Cardiac muscle cell (in vitro differentiated cells and primary cell): Measurements from ENCODE around the gene CFAP251. TPM values are rescaled to one million over a fixed set of nuclear protein-coding genes. Genes with fewer than 3 reads are reported as not detected.
A peak's percentile ranks its signal among the peaks of the same experiment; 100 is the strongest.

Source experiments
- DNase-seq, 2 donors: peaks; one replicate each; pipeline versions ENCODE4 v3.0.0 to v3.0.0-alpha.2; 2010 to 2017; ENCODE audit warnings: low read depth in 1 of 2, low spot score in 1 of 2
- H3K27ac ChIP-seq: fragments of 200-600 bp; sonication (generic); 2 replicates; pipeline ENCODE4 v1.5.1; 2016
- H3K27me3 ChIP-seq: fragments of 200-600 bp; sonication (generic); 2 replicates; pipeline ENCODE4 v1.6.0; 2016; ENCODE audit warnings: control low read depth
- H3K36me3 ChIP-seq: fragments of 200-600 bp; sonication (generic); 2 replicates; pipeline ENCODE4 v1.5.1; 2016; ENCODE audit warnings: control low read depth
- H3K4me1 ChIP-seq: fragments of 200-600 bp; sonication (generic); 2 replicates; pipeline ENCODE4 v1.8.1; 2017; ENCODE audit warnings: low read depth, mild to moderate bottlenecking, mixed run types
- H3K4me3 ChIP-seq: fragments of 200-600 bp; sonication (generic); 2 replicates; pipeline ENCODE4 v1.5.1; 2016; ENCODE audit warnings: mild to moderate bottlenecking
- H3K9me3 ChIP-seq: fragments of 200-600 bp; sonication (generic); 2 replicates; pipeline ENCODE4 v1.5.1; 2017; ENCODE audit warnings: low read depth, mild to moderate bottlenecking, control low read depth
- CTCF ChIP-seq: IDR thresholded peaks from 2 replicates; pipeline ENCODE4 v1.5.1; 2012; ENCODE audit warnings: low read depth, mild to moderate bottlenecking, low read length
- polyA plus RNA-seq: library from polyadenylated mRNA; unstranded; fragments of >200 nt; fragmentation: Nextera tagmentation; extraction: Ambion mirVana; gene quantifications from 2 replicates; pipeline ENCODE4 v1.2.1, GENCODE V29; 2016
- total RNA-seq: library from RNA; depleted of rRNA; stranded (reverse); fragments of >200 nt; gene quantifications from 2 replicates; pipeline ENCODE4 v1.2.3, GENCODE V29; 2016

The CFAP251 gene
- total and polyA plus RNA-seq, 2 experiments from 2014 or later, result 1.7 to 3.8 TPM

DNA sequence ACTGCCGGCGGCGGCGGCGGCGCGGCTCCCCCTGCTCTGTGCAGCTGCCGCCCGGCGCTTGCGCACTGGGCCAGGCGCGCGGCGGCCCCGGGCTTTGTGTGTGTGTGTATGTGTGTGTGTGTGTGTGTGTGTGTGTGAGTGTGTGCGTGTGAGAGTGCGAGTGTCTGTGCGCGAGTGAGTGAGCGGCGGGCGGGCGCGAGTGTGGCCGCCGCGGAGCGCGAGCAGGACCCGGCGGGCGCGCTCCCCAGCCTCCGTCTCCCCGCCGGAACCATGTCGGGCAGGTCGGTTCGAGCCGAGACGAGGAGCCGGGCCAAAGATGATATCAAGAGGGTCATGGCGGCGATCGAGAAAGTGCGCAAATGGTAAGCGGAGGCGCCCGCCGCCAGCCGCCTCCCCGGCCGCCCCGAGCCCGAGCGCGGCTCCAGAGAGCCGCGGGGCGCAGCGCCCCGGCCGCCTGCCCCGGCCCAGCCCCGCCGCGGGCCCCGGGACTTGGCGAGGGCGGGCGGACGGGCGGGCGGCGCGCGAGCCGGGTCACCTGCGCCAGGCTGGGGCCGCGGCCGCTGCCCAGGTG, 103.5 kb downstream of the CFAP251 start, which contains the start of gene BCL7A:
TSS of gene BCL7A (plus strand) at position 63 of the 571 bp plus-strand sequence. CDS start at position 271, 208 bp downstream.
- no peak for TF ChIP-seq CTCF
- Histone ChIP-seq H3K4me1 (peaks cover 9% of the 10 kb centered on the region), H3K4me3 (peak within 1 kb of the TSS; percentile 95), H3K36me3 (no peaks in the 10 kb centered on the region), H3K9me3 (no peaks in the 10 kb centered on the region), H3K27ac (peak within 1 kb of the TSS; percentile 52), H3K27me3 (no peaks in the 10 kb centered on the region)
- DNase-seq, result peak; percentile 82 to 86

GRCh38 chr12:122022393-122023338, 104.3 kb downstream of the CFAP251 start:
- peaks cover 9% of the 10 kb centered on the region for H3K4me1 ChIP-seq
- TF ChIP-seq CTCF, result no peak
- peak; percentile 30 to 66 for DNase-seq
- no peaks in the 10 kb centered on the region for H3K36me3 ChIP-seq
- peak overlapping the region; percentile 75 for H3K4me3 ChIP-seq
- no peaks in the 10 kb centered on the region for H3K9me3 ChIP-seq
- no peaks in the 10 kb centered on the region for H3K27me3 ChIP-seq
- H3K27ac ChIP-seq, result peak overlapping the region; percentile 52

- Histone ChIP-seq H3K27ac (peak overlapping the region; percentile 63), H3K4me3 (peak overlapping the region; percentile 75), H3K4me1 (peaks cover 9% of the 10 kb centered on the region), H3K27me3 (no peaks in the 10 kb centered on the region), H3K36me3 (no peaks in the 10 kb centered on the region), H3K9me3 (no peaks in the 10 kb centered on the region)
- no peak for TF ChIP-seq CTCF
- peak; percentile 57 to 70 for DNase-seq
Measured at GRCh38 chr12:122023339-122024131, 105.1 kb downstream of the CFAP251 start.

- no peak overlapping the region for H3K4me3 ChIP-seq
- H3K9me3 ChIP-seq, result no peaks in the 10 kb centered on the region
- no peak for TF ChIP-seq CTCF
- no peaks in the 10 kb centered on the region for H3K36me3 ChIP-seq
- peak overlapping the region; percentile 63 for H3K27ac ChIP-seq
- no peak for DNase-seq
- H3K4me1 ChIP-seq, result peaks cover 9% of the 10 kb centered on the region
- no peaks in the 10 kb centered on the region for H3K27me3 ChIP-seq
Measured at GRCh38 chr12:122024132-122024785, 105.9 kb downstream of the CFAP251 start.
